SK-N-SH (cell line): ENCODE results near the gene PFKFB2. TPM values are rescaled to one million over a fixed set of nuclear protein-coding genes. Genes with fewer than 3 reads are reported as not detected.

Experiments
- CTCF ChIA-PET: fragments of 300-600, 350-600 bp; formaldehyde crosslinking; extraction: SDS; loops from one replicate; lab custom pipeline; 2021; lab: Yijun Ruan, JAX
- POLR2A ChIA-PET: fragments of 350-600 bp; sonication (Branson Sonifier 250); formaldehyde crosslinking; extraction: SDS; loops from one replicate; lab custom pipeline; 2020; ENCODE audit warnings: antibody characterized with exemption, inconsistent platforms; lab: Yijun Ruan, JAX
- DNase-seq: peaks from one replicate; pipeline ENCODE4 v3.0.0; 2012
- H2AFZ ChIP-seq: fragments of 200-600 bp; sonication (generic); 2 replicates; pipeline ENCODE4 v1.8.1; 2016; ENCODE audit warnings: antibody characterized with exemption, mild to moderate bottlenecking, low read depth
- H3F3A ChIP-seq: fragments of 200-600 bp; sonication (generic); replicated peaks from 2 replicates; pipeline ENCODE3; 2016; ENCODE audit warnings: antibody characterized with exemption, mild to moderate bottlenecking; ENCODE audit not compliant: insufficient read depth
- H3K27ac ChIP-seq, 2 experiments: fragments of 200-500 bp in 1 of 2; fragments of 200-600 bp in 1 of 2; sonication (Bioruptor generic) in 1 of 2; sonication (generic), shearing (Covaris generic) in 1 of 2; 2 replicates each; pipeline versions ENCODE4 v1.5.1 to v1.6.1; 2014 to 2016; ENCODE audit warnings: low read depth in 2 of 2, inconsistent platforms in 1 of 2, low read length in 1 of 2, mild to moderate bottlenecking in 1 of 2, mixed read lengths in 1 of 2
- H3K27me3 ChIP-seq: fragments of 200-600 bp; sonication (generic), shearing (Covaris generic); 2 replicates; pipeline ENCODE4 v1.6.1; 2016; ENCODE audit warnings: mixed run types; ENCODE audit not compliant: insufficient read depth
- H3K36me3 ChIP-seq, 2 experiments: fragments of 200-500 bp in 1 of 2; fragments of 200-600 bp in 1 of 2; sonication (Bioruptor generic) in 1 of 2; sonication (generic) in 1 of 2; replicated peaks in 1 of 2; 2 replicates each; pipeline versions ENCODE3 to v1.5.1; 2014 to 2016; ENCODE audit warnings: low read length in 1 of 2, mild to moderate bottlenecking in 1 of 2; ENCODE audit not compliant: insufficient read depth in 2 of 2, control insufficient read depth in 1 of 2
- H3K4me1 ChIP-seq, 2 experiments: fragments of 200-500 bp in 1 of 2; fragments of 200-600 bp in 1 of 2; sonication (Bioruptor generic) in 1 of 2; sonication (generic), shearing (Covaris generic) in 1 of 2; 2 replicates each; pipeline versions ENCODE4 v1.5.1 to v1.6.1; 2014 to 2016; ENCODE audit warnings: low read depth in 1 of 2, low read length in 1 of 2, mixed run types in 1 of 2; ENCODE audit not compliant: insufficient read depth in 2 of 2, control insufficient read depth in 1 of 2
- H3K4me2 ChIP-seq: fragments of 200-600 bp; sonication (generic), shearing (Covaris generic); 2 replicates; pipeline ENCODE4 v1.6.1; 2017; ENCODE audit warnings: mixed run types
- H3K4me3 ChIP-seq, 2 experiments: fragments of 200-500 bp in 1 of 2; fragments of 200-600 bp in 1 of 2; sonication (Bioruptor generic) in 1 of 2; sonication (generic), shearing (Covaris generic) in 1 of 2; 2 replicates each; pipeline versions ENCODE4 v1.5.1 to v1.8.1; 2014 to 2016; ENCODE audit warnings: low read depth in 2 of 2, inconsistent platforms in 1 of 2, low read length in 1 of 2, mild to moderate bottlenecking in 1 of 2, mixed read lengths in 1 of 2, moderate library complexity in 1 of 2
- H3K79me2 ChIP-seq: fragments of 200-600 bp; sonication (generic); 2 replicates; pipeline ENCODE4 v1.8.1; 2017; ENCODE audit warnings: mild to moderate bottlenecking; ENCODE audit not compliant: insufficient read depth
- H3K9ac ChIP-seq: fragments of 200-600 bp; sonication (generic); 2 replicates; pipeline ENCODE4 v1.6.1; 2017; ENCODE audit warnings: mixed run types
- H3K9me2 ChIP-seq: fragments of 200-600 bp; sonication (generic); 2 replicates; pipeline ENCODE4 v1.6.1; 2017; ENCODE audit warnings: mixed run types
- H3K9me3 ChIP-seq: fragments of 200-600 bp; sonication (generic); 2 replicates; pipeline ENCODE4 v1.6.1; 2017; ENCODE audit warnings: mixed run types, mild to moderate bottlenecking, moderate library complexity
- H4K20me1 ChIP-seq: fragments of 200-600 bp; sonication (generic); 2 replicates; pipeline ENCODE4 v1.6.1; 2017; ENCODE audit warnings: mild to moderate bottlenecking, mixed run types; ENCODE audit not compliant: insufficient read depth
- CHD2 ChIP-seq: fragments of 150-350 bp; IDR thresholded peaks from 2 replicates; pipeline ENCODE4 v1.6.1; 2018; ENCODE audit warnings: low read length; ENCODE audit not compliant: partially characterized antibody
- FOSL2 ChIP-seq: IDR thresholded peaks from 2 replicates; pipeline ENCODE4 v1.4.0; 2012; ENCODE audit warnings: low read depth, mild to moderate bottlenecking, moderate library complexity, borderline replicate concordance
- FOXM1 ChIP-seq: IDR thresholded peaks from 2 replicates; pipeline ENCODE4 v1.4.0; 2012; ENCODE audit warnings: low read depth, mild to moderate bottlenecking
- GATA2 ChIP-seq: sonication (generic); formaldehyde crosslinking; IDR thresholded peaks from 2 replicates; pipeline ENCODE4 v1.5.0; 2020; ENCODE audit warnings: mild to moderate bottlenecking, missing genetic modification reagents
- IRF3 ChIP-seq: fragments of 150-350 bp; IDR thresholded peaks from 2 replicates; pipeline ENCODE4 v1.6.1; 2016; ENCODE audit warnings: mild to moderate bottlenecking, low read depth, low read length
- JUND ChIP-seq: IDR thresholded peaks from 2 replicates; pipeline ENCODE4 v1.4.0; 2012
- MAX ChIP-seq: IDR thresholded peaks from 2 replicates; pipeline ENCODE4 v1.4.0; 2012; ENCODE audit warnings: low read depth
- MEF2A ChIP-seq: IDR thresholded peaks from 2 replicates; pipeline ENCODE4 v1.4.0; 2012; ENCODE audit warnings: low read depth, borderline replicate concordance
- REST ChIP-seq: IDR thresholded peaks from 2 replicates; pipeline ENCODE4 v1.6.1; 2012; ENCODE audit warnings: mild to moderate bottlenecking, low read depth, low read length, moderate library complexity
- RXRA ChIP-seq: IDR thresholded peaks from 2 replicates; pipeline ENCODE4 v1.4.0; 2012; ENCODE audit warnings: low read depth, mild to moderate bottlenecking, borderline replicate concordance
- TAF1 ChIP-seq: IDR thresholded peaks from 2 replicates; pipeline ENCODE4 v1.6.1; 2012; ENCODE audit warnings: low read depth, mild to moderate bottlenecking, low read length, moderate library complexity, borderline replicate concordance
- TCF12 ChIP-seq: IDR thresholded peaks from 2 replicates; pipeline ENCODE4 v1.4.0; 2012
- TEAD4 ChIP-seq: IDR thresholded peaks from 2 replicates; pipeline ENCODE4 v1.4.0; 2012; ENCODE audit warnings: mild to moderate bottlenecking, borderline replicate concordance; ENCODE audit not compliant: insufficient read depth
- USF1 ChIP-seq: IDR thresholded peaks from 2 replicates; pipeline ENCODE4 v1.4.0; 2012; ENCODE audit warnings: low read depth, borderline replicate concordance
- WGBS: methylation state at CpG from one replicate; pipeline ENCODE4 v1.1.6; 2017; ENCODE audit warnings: low lambda C conversion rate; 5-methylcytosine and 5-hydroxymethylcytosine counted together
- polyA plus RNA-seq, 3 experiments: library from polyadenylated mRNA; depleted of rRNA; stranded (reverse); fragments of >200 nt; gene quantifications; 2 replicates each; pipeline ENCODE4 v1.2.3, GENCODE V29; 2012

The PFKFB2 gene
- polyA plus RNA-seq, 1 of the 3 experiments (the other 2 are of a cell fraction): 1.8 TPM

GRCh38 chr1:207115269-207115668 is 62.2 kb downstream of the PFKFB2 start:
- H3K4me3 ChIP-seq: no peak overlapping the region
- no peaks in the 10 kb centered on the region for H3F3A ChIP-seq
- no peaks in the 10 kb centered on the region for H3K36me3 ChIP-seq
- CTCF ChIA-PET: no interaction called here
- DNase-seq: no peak
- peaks cover 5% of the 10 kb centered on the region; the same call in 1 of the 2 replicates for H3K27me3 ChIP-seq
- no peaks in the 10 kb centered on the region for H4K20me1 ChIP-seq
- no peak overlapping the region for H3K4me2 ChIP-seq
- TF ChIP-seq MEF2A (no peak), TAF1 (no peak), JUND (no peak)
- H2AFZ ChIP-seq: no peak overlapping the region
- H3K79me2 ChIP-seq: no peaks in the 10 kb centered on the region
- 18% methylated on average over 5 of the region's 5 CpGs for WGBS
- H3K9me3 ChIP-seq: no peaks in the 10 kb centered on the region
- H3K9ac ChIP-seq: no peak overlapping the region
- POLR2A ChIA-PET: no interaction called here
- H3K9me2 ChIP-seq: no peaks in the 10 kb centered on the region
- H3K4me1 ChIP-seq: no peaks in the 10 kb centered on the region
- no peak overlapping the region for H3K27ac ChIP-seq

GRCh38 chr1:207124389-207124788 is 71.3 kb downstream of the PFKFB2 start:
- Histone ChIP-seq H3K27me3 (no peaks in the 10 kb centered on the region), H2AFZ (no peak overlapping the region), H3K4me3 (no peak overlapping the region), H3K4me1 (no peaks in the 10 kb centered on the region), H3F3A (no peaks in the 10 kb centered on the region), H3K9me2 (no peaks in the 10 kb centered on the region), H4K20me1 (no peaks in the 10 kb centered on the region), H3K36me3 (no peaks in the 10 kb centered on the region), H3K9me3 (no peaks in the 10 kb centered on the region), H3K27ac (no peak overlapping the region), H3K79me2 (no peaks in the 10 kb centered on the region), H3K9ac (no peak overlapping the region), H3K4me2 (no peak overlapping the region)
- 9% methylated on average over 3 of the region's 3 CpGs for WGBS
- TF ChIP-seq USF1 (no peak), FOSL2 (no peak), REST (no peak), TAF1 (no peak), TEAD4 (no peak), CHD2 (no peak), TCF12 (no peak), MAX (no peak), IRF3 (no peak), JUND (no peak), FOXM1 (no peak), RXRA (no peak), GATA2 (CRISPR knock-in tag) (no peak)
- CTCF ChIA-PET: no interaction called here
- POLR2A ChIA-PET: no interaction called here
- DNase-seq: no peak
